8988T (cell line): ENCODE data around the gene TMEM128.
"Not testable (repeated sequence)": the region's sequence is repeated elsewhere in the genome, so short reads cannot be mapped to it uniquely, and the experiment has no call there.

Experiments used
- DNase-seq: peaks from one replicate; pipeline ENCODE4 v3.0.0; 2011

Gene TMEM128, protein sequence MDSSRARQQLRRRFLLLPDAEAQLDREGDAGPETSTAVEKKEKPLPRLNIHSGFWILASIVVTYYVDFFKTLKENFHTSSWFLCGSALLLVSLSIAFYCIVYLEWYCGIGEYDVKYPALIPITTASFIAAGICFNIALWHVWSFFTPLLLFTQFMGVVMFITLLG

DNA sequence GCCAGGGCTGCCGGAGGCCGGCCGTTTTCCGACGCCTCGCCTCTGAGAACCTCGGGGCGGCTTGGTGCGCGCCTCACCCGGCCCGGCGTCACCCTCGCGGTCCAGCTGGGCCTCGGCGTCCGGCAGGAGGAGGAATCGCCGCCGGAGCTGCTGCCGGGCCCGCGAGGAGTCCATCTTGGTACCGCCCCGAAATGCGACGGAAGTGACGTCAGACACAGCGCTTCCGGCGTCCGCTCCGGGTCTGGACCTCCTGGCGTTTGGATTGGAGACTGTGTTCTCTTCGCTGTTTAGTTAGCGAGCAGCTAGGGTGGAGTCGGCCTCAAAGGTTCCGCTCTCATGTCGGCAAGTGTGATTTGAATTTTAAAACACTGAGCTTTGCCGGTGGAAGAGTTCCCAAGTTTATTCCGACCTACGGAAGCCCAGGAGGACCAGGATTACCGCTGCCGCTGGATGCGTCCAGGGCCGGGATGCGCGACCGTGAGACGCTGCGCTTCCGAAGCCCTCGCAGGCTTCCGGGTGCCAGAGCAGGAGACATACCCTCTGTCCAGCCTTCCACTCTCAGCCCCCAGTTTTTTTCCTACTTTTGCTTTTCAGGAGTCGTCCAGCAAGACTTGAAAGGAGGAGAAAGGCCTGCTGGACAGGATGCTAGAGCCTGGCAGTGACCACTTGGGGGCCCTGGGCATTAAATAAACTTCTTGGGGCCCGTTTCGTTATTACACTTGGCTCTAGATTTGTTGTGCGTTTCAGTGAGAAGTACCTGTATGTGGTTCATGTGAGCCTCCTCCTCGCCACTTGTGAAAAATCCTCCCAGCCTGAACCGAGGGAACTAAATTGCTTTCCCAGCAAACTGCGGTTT is at the start of gene TMEM128:
Gene TMEM128, minus strand, starts transcription at position 195 of the 856 bp plus-strand sequence. Its CDS starts 21 bp downstream, at position 174.
- peak; percentile 88 for DNase-seq

- no peak for DNase-seq
Observed at GRCh38 chr4:4296283-4296846, 48.3 kb upstream of the TMEM128 start.

DNA sequence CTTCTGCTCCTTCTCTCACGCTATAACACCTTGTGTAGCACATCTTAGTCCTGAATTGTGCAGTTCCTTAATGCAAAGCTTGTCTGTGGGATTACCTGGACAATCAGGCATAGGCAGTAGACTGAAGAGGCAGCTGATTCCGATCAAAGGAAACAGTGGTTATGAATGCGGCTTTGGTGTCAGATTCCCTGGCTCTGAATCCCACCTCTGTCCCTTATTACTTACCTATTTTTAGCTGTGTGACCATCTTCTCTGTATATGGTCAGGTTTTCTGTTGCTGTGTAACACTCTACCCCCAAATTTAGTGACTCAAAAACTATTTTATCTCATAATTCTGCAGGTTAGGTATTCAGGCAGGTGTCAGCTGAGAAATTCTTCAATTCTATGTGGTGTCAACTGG is 45.3 kb upstream of the TMEM128 start:
- DNase-seq: no peak

DNA sequence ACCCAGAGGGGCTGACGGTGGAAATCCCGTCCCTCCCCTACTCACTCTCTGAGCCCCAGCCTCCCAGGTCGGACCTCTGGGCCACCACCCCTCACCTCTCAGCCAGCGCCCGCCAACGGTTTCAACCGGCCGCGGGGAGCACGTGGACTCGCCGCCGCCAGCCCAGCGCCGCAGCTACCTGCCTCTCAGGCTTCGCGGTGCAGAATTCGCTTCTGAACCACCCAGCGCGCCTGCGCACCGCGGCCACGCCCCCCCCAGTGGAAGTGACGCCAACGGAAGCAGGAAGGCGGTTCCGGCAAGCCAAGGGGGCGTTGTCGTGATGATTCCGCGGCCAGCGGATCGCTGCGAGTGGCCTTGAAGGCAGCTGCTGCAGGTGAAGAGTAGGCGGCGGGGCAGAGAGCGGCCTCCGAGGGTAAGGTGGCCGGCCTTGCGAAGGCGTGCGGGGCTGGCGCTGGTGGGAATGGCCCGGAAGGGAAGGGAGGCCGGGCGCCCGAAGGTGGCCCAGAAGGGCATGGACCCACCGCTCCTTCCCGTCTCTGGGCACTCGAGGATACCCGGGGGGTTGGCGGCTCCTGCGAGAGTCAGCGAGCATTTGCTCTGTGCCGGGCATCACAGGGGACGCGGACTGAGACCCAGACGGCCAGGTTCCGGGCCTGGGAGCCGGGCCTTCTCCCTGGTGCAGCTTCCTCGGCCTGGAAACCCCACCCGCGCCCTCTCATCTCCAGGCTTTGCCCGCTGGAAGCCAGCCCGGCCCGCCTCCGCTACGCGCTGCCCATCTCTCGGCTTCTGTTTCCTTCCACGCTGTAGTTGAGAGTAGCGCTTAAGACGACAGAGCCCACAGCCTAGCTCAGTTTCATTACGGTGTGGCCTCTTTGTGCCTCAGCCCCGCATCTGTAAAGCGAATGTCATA is 42.2 kb upstream of the TMEM128 start, which contains the start of the genes LYAR and ZBTB49:
Gene LYAR, minus strand, starts transcription at position 214 of the 910 bp plus-strand sequence. CDS start 6,412 bp downstream, outside the sequence.
Gene ZBTB49, plus strand, starts transcription at position 311 of the 910 bp plus-strand sequence. CDS start 9,695 bp downstream, outside the sequence.
- peak; percentile 88 for DNase-seq

GRCh38 chr4:4289597-4289940 is 41.5 kb upstream of the TMEM128 start:
- no peak for DNase-seq

- no peak for DNase-seq
Observed at GRCh38 chr4:4289055-4289454, 41.0 kb upstream of the TMEM128 start.

GRCh38 chr4:4288098-4288497 is 40.1 kb upstream of the TMEM128 start:
- DNase-seq: no peak

DNA sequence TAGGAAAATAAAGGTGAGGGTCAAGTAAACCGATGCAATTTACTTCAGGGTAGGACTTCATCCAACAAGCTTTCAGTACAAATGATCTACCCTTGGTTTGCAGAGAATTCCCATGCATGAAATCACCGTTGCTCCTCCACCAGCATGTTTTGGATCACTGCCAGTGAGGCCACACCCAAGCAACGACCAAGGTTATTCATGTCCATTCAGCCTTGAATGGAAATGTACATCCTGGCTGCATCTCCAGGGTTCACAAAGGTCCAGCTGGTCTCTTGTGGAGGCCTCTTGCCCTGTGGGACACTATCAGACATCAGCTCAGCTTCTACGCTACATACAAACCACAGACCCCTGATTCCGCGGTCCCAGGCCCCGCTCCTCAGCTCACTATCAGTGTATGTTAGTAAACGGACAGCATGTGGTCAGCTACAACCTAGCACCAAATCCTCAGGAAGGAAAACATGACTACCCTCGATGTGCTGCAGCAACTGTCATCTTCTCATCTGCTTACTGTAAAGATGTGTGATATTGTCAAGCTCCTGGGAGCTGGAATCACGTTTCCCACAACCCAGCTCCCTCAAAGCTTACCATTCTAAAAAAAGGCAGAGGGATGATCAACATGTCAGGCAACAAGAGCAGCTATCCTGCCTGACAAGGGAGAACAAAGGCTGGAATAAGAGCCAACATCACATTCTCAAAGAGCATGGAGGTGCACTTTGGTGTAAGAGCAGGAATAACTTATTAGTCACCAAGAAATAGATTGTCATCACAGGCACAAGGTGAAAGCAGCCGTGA is 37.0 kb upstream of the TMEM128 start:
- DNase-seq: no peak

DNA sequence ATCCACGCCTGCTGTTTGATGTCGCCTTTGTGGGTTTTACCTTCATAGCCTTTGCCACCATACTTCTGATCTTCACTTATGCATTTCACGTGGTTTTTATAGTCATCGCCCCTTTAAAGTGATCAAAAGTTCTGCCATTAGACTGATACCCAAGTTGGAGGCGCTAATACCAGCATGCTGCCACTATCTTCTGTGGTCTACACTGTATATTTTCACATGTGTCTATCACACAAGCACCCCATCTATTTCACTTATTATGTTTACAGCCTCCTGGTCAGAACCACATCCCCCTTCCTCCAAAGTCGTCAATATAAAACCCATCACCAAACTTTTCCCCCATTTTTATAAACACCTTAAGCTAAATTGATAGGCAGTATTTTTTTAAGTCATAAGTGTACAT is 33.8 kb upstream of the TMEM128 start:
- no peak for DNase-seq

DNA sequence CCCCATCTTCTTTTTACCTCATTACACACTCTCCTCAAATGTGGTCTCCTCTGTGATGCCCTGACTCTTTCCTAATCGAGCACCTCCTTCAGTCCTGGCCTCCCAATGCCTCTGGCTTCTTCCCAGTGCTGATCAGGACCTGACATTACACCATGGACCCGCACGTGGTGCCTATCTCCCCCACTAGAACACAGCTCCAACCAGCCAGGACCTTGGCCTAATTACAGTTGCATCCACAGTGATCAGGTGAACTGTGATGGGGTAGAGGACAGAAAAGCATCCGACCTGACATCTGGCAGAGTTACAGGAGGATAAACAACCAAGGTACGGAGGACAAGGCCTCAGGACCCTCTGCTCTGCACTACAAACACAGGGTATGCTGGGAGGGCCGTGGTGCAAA is 29.5 kb upstream of the TMEM128 start:
- no peak for DNase-seq

GRCh38 chr4:4274226-4274625 is 26.2 kb upstream of the TMEM128 start:
- DNase-seq: no peak

DNA sequence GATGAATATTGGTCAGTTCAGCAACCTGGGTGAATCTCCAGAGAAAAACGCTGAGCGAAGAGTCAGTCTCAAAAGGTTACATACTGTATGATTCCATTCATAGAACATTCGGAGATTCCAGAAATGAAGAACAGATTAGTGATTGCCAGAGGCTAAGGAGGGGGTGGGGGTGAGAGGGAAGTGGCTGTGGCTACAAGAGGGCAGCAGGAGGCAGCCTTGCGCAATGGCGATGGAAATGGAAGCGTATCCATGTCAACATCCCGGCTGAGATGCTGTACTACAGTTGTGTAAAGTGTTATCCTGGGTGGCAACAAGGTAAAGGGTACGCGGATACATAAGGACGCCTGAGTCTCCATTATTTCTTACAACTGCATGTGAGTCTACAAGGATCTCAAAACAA is 23.9 kb upstream of the TMEM128 start:
- DNase-seq: no peak

DNA sequence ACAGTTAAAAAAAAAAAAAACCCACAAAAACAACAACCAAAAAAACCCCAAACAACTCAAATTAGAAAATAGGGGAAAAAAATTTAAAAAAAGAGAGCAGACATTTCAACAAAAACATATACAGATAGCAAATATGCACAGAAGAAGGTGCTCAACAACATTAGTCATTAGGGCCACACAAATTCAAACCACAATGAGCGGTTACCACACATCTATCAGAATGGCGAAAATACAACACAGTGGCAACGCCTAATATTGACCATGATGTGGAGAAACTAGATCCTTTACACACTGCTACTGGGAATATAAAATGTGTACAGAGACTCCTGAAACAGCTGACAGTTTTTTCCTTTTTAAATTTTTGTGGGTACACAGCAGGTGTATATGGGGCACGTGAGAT is 22.5 kb upstream of the TMEM128 start:
- no peak for DNase-seq

DNA sequence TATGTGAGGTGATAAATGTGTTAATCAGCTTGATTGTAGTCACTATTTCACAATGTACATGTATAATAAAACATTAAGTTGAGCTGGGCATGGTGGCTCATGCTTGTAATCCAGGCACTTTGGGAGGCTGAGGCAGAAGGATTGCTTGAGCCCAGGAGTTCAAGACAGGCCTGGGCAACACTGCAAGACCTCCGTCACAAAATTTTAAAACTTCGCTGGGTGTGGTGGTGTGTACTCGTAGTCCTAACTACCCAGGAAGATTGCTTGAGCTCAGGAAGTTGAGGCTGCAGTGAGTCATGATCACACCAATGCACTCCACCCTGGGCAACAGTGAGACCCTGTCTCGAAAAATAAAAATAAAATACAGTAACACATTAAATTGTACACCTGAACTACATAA is 21.8 kb upstream of the TMEM128 start:
- DNase-seq: no peak

GRCh38 chr4:4269331-4269731 is 21.3 kb upstream of the TMEM128 start:
- DNase-seq: no peak

DNA sequence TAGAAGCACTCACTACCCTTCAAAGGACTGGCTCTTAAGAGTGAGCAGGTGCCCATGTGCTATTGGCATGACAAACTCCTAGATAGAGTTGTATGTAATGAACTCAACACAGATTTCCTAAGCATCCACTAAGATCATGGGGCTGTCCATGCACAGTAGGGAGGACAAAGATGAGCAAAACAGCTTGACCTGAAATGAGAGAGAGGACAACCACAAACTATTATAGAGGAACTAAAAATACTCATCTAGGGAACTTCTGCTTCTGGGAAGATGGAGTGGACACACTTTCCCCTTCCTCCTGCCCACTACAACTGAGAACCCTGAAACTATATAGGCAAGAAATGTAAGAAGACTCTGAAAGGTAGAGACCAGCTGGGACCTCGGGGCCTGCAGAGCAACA is 20.8 kb upstream of the TMEM128 start:
- no peak for DNase-seq

- DNase-seq: no peak
Observed at GRCh38 chr4:4267981-4268380, 20.0 kb upstream of the TMEM128 start.

GRCh38 chr4:4260185-4260751 is 12.2 kb upstream of the TMEM128 start:
- DNase-seq: peak; percentile 67

DNA sequence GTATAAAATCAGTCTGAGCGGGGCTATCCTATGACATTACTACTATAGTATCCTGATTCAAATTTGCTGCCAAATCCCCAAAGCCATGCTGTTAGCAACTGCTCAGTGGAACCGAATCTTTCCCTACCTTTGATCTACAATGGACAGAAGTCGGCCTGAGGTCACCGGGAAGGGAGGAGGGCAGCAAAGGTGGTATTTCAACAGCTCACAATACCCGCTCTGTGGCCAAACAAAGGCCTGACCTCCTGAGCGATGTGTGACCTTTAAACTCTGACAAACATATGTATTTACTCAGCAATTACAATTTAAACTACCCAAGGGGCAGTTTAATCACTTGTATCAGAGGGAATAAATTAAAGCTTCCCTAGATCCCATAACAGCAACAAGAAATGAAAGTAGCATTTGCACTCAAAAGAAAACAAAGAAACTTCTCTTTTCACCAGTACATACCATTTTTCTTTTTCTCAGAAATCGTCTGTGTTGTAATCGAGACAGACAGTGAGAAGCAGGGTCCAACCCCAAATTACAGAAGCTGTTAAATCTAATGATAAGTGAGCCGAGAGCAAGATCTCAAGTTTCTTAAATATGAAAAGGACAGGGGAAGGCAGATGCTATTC is 11.6 kb upstream of the TMEM128 start:
- DNase-seq: no peak

GRCh38 chr4:4257705-4258104 is 9.7 kb upstream of the TMEM128 start:
- not testable (repeated sequence) for DNase-seq

DNA sequence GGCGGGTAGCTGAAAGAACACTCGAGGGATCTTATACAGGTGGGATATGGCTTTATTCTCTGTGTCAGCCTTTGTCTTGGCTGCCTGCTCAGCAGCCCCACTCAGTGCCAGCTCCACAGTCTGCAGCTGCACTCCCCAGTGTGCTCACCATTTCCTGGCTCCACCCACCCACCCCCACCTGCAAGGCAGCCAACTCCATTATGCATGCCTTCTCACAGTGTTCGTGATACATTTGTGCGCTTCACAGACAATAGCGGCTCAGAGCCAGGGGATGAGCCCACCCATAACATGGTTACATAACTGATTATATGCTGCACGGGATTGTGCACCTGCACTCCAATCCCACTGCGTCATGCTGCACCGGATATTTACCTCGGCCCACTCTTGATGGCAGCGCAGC is 8.8 kb upstream of the TMEM128 start:
- DNase-seq: no peak
